Stimulated activated CD8-positive, alpha-beta memory T cell treated with anti-CD3 and anti-CD28 coated beads, Interleukin-4, amount 100 ng/mL, for 1 hour (primary cell): ENCODE measurements around the gene IQGAP1.

Source experiments
- DNase-seq, 2 donors: peaks; one replicate each; pipeline ENCODE4 v3.0.0-alpha.2; 2020; ENCODE audit warnings: low read depth in 2 of 2, low spot score in 1 of 2

IQGAP1 gene

GRCh38 chr15:90439946-90440345 is 51.9 kb downstream of the IQGAP1 start:
- DNase-seq = no peak

GRCh38 chr15:90441027-90441426 is 53.0 kb downstream of the IQGAP1 start:
- no peak for DNase-seq

GRCh38 chr15:90442423-90442822 is 54.4 kb downstream of the IQGAP1 start:
- no peak for DNase-seq

GRCh38 chr15:90449206-90449735 is 61.2 kb downstream of the IQGAP1 start:
- DNase-seq = no peak

GRCh38 chr15:90451053-90451850 is 63.2 kb downstream of the IQGAP1 start:
- DNase-seq = no peak

- DNase-seq = no peak
These were observed 68.2 kb downstream of the IQGAP1 start for GRCh38 chr15:90456236-90456635.

GRCh38 chr15:90458061-90458460 is 70.0 kb downstream of the IQGAP1 start:
- DNase-seq = no peak

GRCh38 chr15:90459368-90459767 is 71.3 kb downstream of the IQGAP1 start:
- no peak for DNase-seq

GRCh38 chr15:90460142-90460824 is 72.2 kb downstream of the IQGAP1 start:
- DNase-seq = no peak

GRCh38 chr15:90463381-90463780 is 75.3 kb downstream of the IQGAP1 start:
- DNase-seq = no peak

GRCh38 chr15:90465140-90465929 is 77.3 kb downstream of the IQGAP1 start:
- no peak for DNase-seq

- DNase-seq = no peak
These were observed 78.0 kb downstream of the IQGAP1 start for GRCh38 chr15:90465930-90466567.

- no peak for DNase-seq
These were observed 81.7 kb downstream of the IQGAP1 start for GRCh38 chr15:90469723-90470122.

GRCh38 chr15:90470453-90470852 is 82.4 kb downstream of the IQGAP1 start:
- DNase-seq = no peak

- no peak for DNase-seq
These were observed 83.1 kb downstream of the IQGAP1 start for GRCh38 chr15:90471126-90471525.

- no peak for DNase-seq
These were observed 83.7 kb downstream of the IQGAP1 start for GRCh38 chr15:90471769-90472168.

GRCh38 chr15:90478846-90479481 is 90.9 kb downstream of the IQGAP1 start:
- no peak for DNase-seq

- DNase-seq = no peak
These were observed 91.6 kb downstream of the IQGAP1 start for GRCh38 chr15:90479656-90480055.

GRCh38 chr15:90481023-90481422 is 93.0 kb downstream of the IQGAP1 start:
- no peak for DNase-seq

- no peak for DNase-seq
These were observed 94.3 kb downstream of the IQGAP1 start for GRCh38 chr15:90482124-90483011.
